GM19468 (cell line): ENCODE results near the gene DNAH17.

Experiments
- ATAC-seq: cut with Tn5 transposase; IDR thresholded peaks from one replicate; pipeline ENCODE4 v1.9.1; 2021; ENCODE audit warnings: mild to moderate bottlenecking, moderate library complexity, moderate number of reproducible peaks; ENCODE audit not compliant: unreplicated experiment; ENCODE audit errors: extremely low read depth

The DNAH17 gene

GRCh38 chr17:78580277-78580804 lies 3.1 kb upstream of the DNAH17 start:
- no peak for ATAC-seq

GRCh38 chr17:78576389-78577112 lies 645 bp downstream of the DNAH17 start:
- ATAC-seq = no peak

GRCh38 chr17:78575899-78576298 lies 1.3 kb downstream of the DNAH17 start:
- no peak for ATAC-seq

- ATAC-seq = no peak
Observed at GRCh38 chr17:78575340-78575739, 1.9 kb downstream of the DNAH17 start.

GRCh38 chr17:78573955-78574354 lies 3.2 kb downstream of the DNAH17 start:
- no peak for ATAC-seq

DNA sequence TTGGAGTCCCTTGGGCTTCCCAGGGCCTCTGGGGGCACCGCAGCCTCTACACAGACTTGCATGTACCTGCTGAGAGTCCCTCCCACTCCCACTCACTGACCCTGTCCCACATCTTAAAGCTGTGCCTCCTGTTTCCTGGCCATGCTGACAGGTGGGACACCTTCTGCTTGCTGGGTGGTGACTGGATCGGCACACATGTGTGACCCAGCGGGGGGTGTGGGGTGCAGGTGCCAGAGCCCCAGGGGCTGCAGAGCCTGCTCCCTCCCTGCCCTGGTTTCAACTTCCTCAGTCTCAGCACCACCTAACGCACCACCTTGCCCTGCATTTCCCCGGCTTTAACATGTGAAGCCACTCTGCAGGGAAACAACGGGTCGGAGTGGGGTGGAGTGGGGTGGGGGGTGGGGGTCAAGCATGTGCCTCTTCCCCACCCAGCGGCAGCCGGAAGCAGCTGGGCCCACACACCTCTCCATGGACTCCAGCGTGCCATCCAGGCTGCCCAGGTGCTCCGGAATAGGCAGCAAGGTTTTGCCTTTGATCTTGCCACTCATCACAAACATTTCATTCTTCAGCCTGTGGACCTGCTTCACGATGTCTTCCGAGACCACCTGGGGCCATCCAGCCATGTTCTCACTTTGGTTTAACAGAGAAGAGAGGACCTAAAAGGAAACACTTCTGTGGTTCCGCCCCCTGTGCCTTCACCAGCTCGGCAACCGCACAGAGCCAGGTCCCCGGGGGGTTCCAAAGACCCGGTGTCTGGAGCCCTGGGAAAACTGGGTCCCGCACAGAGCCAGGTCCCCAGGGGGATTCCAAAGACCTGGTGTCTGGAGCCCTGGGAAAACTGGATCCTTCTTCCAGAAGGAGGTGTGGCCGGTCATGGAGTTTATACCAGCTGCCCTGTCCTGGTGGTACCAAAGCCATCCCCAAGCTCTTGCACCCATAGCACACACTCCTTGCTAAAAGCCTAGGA lies 4.7 kb downstream of the DNAH17 start:
- ATAC-seq = no peak

DNA sequence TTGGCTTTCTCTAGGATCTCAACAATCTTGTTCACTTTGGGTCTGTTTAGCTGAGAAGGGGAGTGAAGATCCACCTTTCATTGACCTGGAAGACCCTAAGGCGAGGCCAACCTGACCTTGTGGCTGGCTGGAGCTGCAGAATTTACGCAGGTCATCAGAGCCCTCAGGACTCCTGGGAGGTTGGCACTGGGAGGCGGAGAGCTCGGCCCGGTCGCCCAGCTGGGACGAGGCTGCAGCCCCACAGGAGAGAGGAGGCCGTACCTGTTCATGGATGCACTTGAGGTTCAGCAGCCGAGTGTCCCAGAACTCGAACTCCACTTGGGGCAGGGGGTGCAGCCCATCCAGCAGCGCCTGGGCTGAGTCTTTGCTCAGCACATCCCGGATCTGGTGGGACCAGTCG lies 5.9 kb downstream of the DNAH17 start:
- no peak for ATAC-seq

DNA sequence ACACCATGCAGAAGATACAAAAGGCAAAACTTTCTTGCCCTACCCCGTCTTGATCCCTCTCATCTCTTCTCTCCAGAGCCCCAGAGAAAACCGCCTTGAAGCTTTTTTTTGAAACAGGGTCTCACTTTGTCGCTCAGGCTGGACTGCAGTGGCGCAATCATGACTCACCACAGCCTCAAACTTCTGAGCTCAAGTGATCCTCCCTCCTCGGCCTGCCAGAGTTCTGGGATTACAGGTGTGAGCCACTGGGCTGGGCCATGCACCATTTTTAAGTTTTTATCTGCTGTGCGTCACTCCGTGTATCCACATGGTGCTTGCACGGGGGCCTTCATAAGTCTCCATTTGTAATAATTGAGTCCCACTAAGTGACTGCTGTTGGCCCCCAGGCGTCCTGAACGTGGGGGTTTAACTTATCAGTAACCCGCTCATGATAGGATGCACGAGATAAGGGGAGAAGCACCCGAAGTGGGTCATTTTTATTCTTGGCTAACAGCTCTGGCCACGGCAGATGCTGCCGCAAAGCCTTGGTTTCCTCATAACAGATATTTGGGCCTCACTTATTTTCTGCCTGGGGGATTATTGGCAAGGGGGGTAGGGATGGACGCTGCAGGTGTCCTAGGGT lies 8.6 kb downstream of the DNAH17 start:
- no peak for ATAC-seq

DNA sequence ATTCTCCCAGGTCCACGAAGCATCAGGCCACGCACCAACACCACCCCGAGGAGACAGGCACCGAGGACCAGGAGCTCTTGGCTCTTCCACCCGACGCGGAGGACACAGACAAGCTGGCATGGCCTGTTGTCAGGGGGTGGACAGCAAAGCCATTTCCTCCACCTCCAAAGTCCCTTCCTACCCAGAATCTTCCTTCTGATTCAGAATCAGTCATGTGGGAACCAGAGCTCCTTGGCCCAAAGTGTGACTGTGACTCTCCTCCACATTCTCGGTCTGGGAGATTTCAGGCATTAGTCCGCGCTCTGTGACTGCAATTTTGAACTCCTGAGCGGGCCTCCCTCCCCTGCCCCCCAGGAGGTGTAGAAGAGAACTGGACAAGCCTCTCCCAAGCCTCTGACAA lies 9.2 kb downstream of the DNAH17 start:
- ATAC-seq = no peak

- no peak for ATAC-seq
Observed at GRCh38 chr17:78566947-78567346, 10.2 kb downstream of the DNAH17 start.

DNA sequence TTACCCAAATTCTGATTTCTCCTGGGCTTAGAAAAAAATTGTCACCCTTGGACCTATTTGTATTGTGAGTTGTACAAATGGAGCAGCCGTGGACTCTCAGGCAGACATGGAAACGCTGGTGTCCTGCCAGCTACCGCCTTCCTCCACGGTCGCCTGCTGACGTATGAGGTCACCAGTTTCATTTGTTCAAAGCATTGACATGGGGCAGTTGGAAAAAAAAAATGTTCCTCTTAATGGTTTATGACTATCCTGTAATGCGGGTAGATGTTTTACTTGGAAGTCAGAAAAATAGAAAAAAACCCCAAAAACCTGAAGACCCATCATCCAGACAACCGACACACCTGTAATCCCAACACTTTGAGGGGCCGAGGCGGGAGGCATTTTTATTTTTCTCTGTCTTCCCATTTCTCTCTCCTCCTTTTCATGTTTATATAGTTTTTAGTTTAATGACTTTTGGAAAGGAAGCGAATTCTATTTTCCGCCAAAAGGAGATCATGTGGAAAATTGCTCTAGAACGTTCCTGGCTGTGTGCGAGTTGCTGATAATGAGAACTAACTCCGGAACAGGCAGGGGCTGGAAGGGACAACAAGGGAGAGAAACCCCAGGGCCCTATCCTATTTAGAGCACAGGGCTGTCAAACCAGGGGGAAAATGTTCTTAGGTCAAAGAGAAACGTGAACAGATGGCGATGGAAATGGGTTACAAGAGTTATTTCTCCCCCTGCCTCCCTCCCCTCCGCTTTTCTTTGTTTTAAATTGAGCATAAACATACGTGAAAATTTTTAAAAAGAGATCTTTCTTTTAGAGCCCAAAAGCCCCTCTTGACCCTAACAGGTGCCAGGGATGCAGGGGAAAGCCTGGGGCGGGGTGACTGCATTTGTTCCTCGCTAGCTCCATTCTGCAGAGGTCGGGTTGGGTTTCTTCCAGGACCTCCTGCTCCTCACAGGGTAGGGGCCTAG lies 13.7 kb downstream of the DNAH17 start:
- ATAC-seq = no peak

DNA sequence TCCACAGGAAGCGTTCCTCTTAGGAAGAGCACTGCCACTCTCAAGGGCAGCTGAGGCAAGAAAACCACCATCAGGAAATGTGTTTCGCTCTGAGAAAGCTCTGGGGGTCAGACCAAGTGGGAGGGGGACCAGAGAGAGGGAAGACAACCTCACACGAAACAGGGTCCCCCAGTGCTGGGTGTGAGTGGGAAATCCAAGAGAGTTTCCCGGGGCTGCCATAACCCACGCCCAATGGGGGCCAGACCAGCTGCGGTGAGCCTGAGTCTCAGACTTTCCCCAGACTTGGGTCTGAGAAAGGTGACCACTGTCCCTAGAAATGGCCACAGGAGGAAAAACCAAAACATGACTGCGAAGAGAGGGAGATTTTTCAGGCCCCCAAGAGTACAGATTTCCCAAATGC lies 14.5 kb downstream of the DNAH17 start:
- no peak for ATAC-seq

DNA sequence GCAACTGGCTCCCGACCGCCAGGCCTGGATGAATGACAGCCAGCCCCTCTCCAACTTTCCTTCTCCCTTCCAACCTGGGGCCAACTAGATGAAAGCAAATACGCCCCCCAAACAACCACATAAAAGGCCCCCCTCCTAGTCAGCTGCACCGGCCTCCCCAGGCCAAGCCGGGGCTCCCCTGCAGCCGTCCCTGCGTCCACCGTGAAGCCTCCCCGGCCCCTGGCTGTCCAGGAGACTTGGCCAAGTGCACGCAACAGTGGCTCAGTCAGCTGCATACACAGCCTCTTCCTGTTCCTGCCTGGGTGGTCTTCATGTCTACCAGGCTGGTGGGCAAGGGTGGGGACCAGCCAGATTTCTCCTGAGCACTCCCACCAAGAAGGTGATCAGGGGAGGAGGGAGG lies 16.0 kb downstream of the DNAH17 start:
- no peak for ATAC-seq

- ATAC-seq = no peak
Observed at GRCh38 chr17:78560731-78561130, 16.5 kb downstream of the DNAH17 start.

DNA sequence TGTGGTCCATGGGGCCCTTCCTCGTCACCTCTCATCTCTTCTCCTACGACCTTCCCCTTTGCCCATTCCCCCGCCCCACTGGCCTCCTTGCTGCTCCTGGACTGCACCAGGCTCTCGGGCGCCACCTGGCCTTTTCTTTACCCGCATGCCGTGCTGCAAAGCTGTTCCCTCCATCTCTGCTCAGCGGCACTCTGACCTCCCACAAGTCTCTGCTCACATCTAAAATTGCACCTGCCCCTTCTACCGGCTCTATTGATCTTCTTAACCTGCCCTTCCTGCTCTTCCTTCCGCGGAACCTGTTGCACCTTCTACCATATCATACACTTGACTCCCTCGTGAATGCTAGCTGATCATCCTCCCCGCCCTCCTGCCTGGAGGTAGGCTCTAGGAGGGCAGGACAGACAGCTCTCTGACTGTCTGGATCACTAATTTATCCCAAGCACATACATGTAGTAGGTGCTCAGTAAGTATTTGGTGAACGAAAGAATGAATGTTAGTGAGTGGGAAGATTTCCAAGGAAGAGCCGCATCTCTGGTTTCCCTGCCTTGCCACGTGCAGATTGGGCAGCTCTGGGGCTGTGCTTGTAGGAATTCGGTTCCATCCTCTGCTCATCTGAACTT lies 17.3 kb downstream of the DNAH17 start:
- ATAC-seq = no peak

DNA sequence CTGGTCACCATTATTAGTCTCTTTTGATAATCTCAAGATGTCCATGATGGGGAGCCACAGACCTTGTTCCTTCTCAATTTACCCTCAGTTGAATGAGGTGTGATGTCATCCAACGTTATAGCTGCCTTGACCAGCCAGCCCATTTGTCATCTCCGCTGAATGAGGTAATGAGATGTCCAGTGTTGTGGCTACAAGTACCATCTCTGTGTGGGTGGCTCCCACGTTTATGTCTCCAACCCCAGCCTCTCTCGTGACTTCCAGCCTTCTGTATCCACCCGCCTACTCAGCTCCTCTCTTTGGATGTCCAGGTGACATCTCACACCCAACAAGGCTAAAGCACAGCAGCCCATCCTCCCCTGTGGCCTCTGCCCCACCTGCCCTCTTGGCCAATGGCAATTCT lies 18.2 kb downstream of the DNAH17 start:
- ATAC-seq = no peak

- ATAC-seq = no peak
Observed at GRCh38 chr17:78558181-78558850, 18.9 kb downstream of the DNAH17 start.

DNA sequence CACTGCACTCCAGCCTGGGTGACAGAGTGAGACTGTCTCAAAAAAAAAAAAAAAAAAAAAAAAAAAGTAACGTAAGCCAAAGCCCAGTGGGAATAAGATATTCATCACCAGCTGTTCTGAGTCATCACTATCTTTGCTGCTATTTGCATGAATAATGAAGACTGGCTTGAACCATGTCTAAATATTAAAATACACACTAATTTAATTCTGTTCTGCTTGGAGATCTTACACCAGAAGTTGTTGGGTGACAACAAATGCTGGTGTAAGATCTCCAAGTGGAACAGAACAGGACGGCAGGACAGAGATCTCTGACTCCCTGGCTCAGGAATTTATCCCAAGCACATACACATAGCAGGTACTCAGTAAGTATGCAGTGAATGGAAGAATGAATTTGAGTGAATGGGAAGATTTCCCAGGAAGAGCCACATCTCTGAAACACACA lies 19.6 kb downstream of the DNAH17 start:
- ATAC-seq = no peak

DNA sequence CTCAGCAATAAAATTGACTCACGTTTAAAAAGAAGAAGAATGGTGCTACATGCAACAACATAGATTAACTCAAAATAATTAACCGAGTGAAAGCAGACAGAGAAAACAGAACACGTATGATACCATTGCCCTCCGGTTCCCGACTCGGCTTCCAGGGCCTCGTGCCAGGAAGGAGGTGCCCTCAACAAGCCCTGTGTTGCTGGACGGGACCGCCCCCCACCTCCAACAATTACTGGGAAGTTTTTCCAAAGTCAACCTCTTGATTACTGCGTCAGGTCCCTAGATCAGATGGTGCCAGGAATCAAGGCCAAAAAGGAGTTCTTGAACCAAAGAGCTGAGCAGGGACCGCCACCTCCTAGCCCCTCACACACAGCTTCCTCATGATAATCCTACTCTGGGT lies 20.4 kb downstream of the DNAH17 start:
- no peak for ATAC-seq
